ENCODE results near the gene FXN.

DNA sequence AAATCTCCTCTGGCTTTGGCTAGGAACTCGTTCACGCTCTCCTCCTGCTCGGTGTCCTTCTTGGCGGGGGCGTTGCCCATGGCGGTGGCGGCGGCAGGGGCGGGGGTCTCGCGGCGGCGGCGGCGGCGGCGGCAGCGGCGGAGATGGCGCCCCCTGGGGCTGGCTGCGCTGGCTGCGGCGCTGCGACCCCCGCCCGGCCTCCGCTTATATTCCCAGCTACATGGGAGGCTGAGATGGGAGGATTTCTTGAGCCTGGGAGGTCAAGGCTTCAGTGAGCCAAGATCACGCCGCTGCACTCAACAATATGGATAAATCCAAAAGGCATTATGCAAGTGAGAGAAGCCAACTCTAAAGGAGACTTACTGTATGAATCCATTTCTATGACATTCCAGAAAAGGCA lies 21.5 kb upstream of the FXN start, which contains the start of gene PRKACG:
- TF ChIP-seq, protein P1, sequence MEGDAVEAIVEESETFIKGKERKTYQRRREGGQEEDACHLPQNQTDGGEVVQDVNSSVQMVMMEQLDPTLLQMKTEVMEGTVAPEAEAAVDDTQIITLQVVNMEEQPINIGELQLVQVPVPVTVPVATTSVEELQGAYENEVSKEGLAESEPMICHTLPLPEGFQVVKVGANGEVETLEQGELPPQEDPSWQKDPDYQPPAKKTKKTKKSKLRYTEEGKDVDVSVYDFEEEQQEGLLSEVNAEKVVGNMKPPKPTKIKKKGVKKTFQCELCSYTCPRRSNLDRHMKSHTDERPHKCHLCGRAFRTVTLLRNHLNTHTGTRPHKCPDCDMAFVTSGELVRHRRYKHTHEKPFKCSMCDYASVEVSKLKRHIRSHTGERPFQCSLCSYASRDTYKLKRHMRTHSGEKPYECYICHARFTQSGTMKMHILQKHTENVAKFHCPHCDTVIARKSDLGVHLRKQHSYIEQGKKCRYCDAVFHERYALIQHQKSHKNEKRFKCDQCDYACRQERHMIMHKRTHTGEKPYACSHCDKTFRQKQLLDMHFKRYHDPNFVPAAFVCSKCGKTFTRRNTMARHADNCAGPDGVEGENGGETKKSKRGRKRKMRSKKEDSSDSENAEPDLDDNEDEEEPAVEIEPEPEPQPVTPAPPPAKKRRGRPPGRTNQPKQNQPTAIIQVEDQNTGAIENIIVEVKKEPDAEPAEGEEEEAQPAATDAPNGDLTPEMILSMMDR (IDR thresholded peaks at IDR 0.05), result no peak
- no peak for TF ChIP-seq POLR2AphosphoS5 (IDR thresholded peaks at IDR 0.05)
- no peak for TF ChIP-seq POLR2A (IDR thresholded peaks at IDR 0.05)
- TF ChIP-seq EP300 (IDR thresholded peaks at IDR 0.05), result no peak
